ENCODE data around the gene NCS1.

The NCS1 gene

GRCh38 chr9:130193531-130194377, 21.6 kb downstream of the NCS1 start:
- no peak for DNase-seq (ENCODE audit: low read depth, low spot score)

GRCh38 chr9:130194378-130194932, 22.3 kb downstream of the NCS1 start:
- no peak for DNase-seq (ENCODE audit: low read depth, low spot score)

GRCh38 chr9:130195638-130196037, 23.4 kb downstream of the NCS1 start:
- no peak for DNase-seq (ENCODE audit: low read depth, low spot score)

- peak; percentile 62 for DNase-seq (ENCODE audit: low read depth, low spot score)
Measured at GRCh38 chr9:130196643-130197042, 24.4 kb downstream of the NCS1 start.

GRCh38 chr9:130197386-130197785, 25.2 kb downstream of the NCS1 start:
- no peak for DNase-seq (ENCODE audit: low read depth, low spot score)

GRCh38 chr9:130197888-130198287, 25.7 kb downstream of the NCS1 start:
- DNase-seq (ENCODE audit: low read depth, low spot score): no peak

GRCh38 chr9:130198501-130199179, 26.4 kb downstream of the NCS1 start:
- DNase-seq (ENCODE audit: low read depth, low spot score): peak; percentile 70

GRCh38 chr9:130199605-130200004, 27.4 kb downstream of the NCS1 start:
- DNase-seq (ENCODE audit: low read depth, low spot score): peak; percentile 93

- DNase-seq (ENCODE audit: low read depth, low spot score): peak; percentile 87
Measured at GRCh38 chr9:130200038-130200849, 28.0 kb downstream of the NCS1 start.

- DNase-seq (ENCODE audit: low read depth, low spot score): no peak
Measured at GRCh38 chr9:130201399-130201873, 29.2 kb downstream of the NCS1 start.

- no peak for DNase-seq (ENCODE audit: low read depth, low spot score)
Measured at GRCh38 chr9:130201974-130202373, 29.8 kb downstream of the NCS1 start.

GRCh38 chr9:130204341-130204740, 32.1 kb downstream of the NCS1 start:
- no peak for DNase-seq (ENCODE audit: low read depth, low spot score)

GRCh38 chr9:130204959-130205358, 32.8 kb downstream of the NCS1 start:
- no peak for DNase-seq (ENCODE audit: low read depth, low spot score)

GRCh38 chr9:130205912-130206311, 33.7 kb downstream of the NCS1 start:
- DNase-seq (ENCODE audit: low read depth, low spot score): no peak

GRCh38 chr9:130206579-130206978, 34.4 kb downstream of the NCS1 start:
- no peak for DNase-seq (ENCODE audit: low read depth, low spot score)

- DNase-seq (ENCODE audit: low read depth, low spot score): no peak
Measured at GRCh38 chr9:130207241-130207992, 35.2 kb downstream of the NCS1 start.

GRCh38 chr9:130208600-130209347, 36.6 kb downstream of the NCS1 start:
- no peak for DNase-seq (ENCODE audit: low read depth, low spot score)

- DNase-seq (ENCODE audit: low read depth, low spot score): no peak
Measured at GRCh38 chr9:130209422-130209821, 37.2 kb downstream of the NCS1 start.

GRCh38 chr9:130211548-130212226, 39.5 kb downstream of the NCS1 start:
- DNase-seq (ENCODE audit: low read depth, low spot score): no peak
